ENCODE results near the gene SLPI.
A peak's percentile ranks its signal among the peaks of the same experiment; 100 is the strongest.

SLPI gene

GRCh38 chr20:45254383-45255262 lies at the start of gene SLPI:
SLPI (minus strand) TSS chr20:45254564; CDS start chr20:45254543, 21 bp downstream.
- DNase-seq (ENCODE audit: low spot score): peak; percentile 4

GRCh38 chr20:45303586-45304463 lies 49.5 kb upstream of the SLPI start:
- DNase-seq (ENCODE audit: low spot score): no peak

- DNase-seq (ENCODE audit: low spot score): no peak
These were observed 47.5 kb upstream of the SLPI start for GRCh38 chr20:45301824-45302271.

- DNase-seq (ENCODE audit: low spot score): no peak
These were observed 46.6 kb upstream of the SLPI start for GRCh38 chr20:45300961-45301360.

GRCh38 chr20:45299786-45300185 lies 45.4 kb upstream of the SLPI start:
- no peak for DNase-seq (ENCODE audit: low spot score)

- DNase-seq (ENCODE audit: low spot score): no peak
These were observed 43.6 kb upstream of the SLPI start for GRCh38 chr20:45297786-45298497.

GRCh38 chr20:45294659-45295058 lies 40.3 kb upstream of the SLPI start:
- no peak for DNase-seq (ENCODE audit: low spot score)

- no peak for DNase-seq (ENCODE audit: low spot score)
These were observed 39.6 kb upstream of the SLPI start for GRCh38 chr20:45294003-45294368.

- DNase-seq (ENCODE audit: low spot score): peak; percentile 58
These were observed 39.0 kb upstream of the SLPI start for GRCh38 chr20:45293041-45294002.

- no peak for DNase-seq (ENCODE audit: low spot score)
These were observed 38.0 kb upstream of the SLPI start for GRCh38 chr20:45292343-45292742.

GRCh38 chr20:45291526-45291925 lies 37.2 kb upstream of the SLPI start:
- no peak for DNase-seq (ENCODE audit: low spot score)

- DNase-seq (ENCODE audit: low spot score): peak; percentile 68
These were observed 36.5 kb upstream of the SLPI start for GRCh38 chr20:45290677-45291355.

- no peak for DNase-seq (ENCODE audit: low spot score)
These were observed 35.7 kb upstream of the SLPI start for GRCh38 chr20:45289942-45290676.

GRCh38 chr20:45288860-45289259 lies 34.5 kb upstream of the SLPI start:
- DNase-seq (ENCODE audit: low spot score): no peak

GRCh38 chr20:45288376-45288775 lies 34.0 kb upstream of the SLPI start:
- no peak for DNase-seq (ENCODE audit: low spot score)

- no peak for DNase-seq (ENCODE audit: low spot score)
These were observed 29.2 kb upstream of the SLPI start for GRCh38 chr20:45283551-45284057.

GRCh38 chr20:45282700-45283550 lies 28.6 kb upstream of the SLPI start:
- DNase-seq (ENCODE audit: low spot score): no peak

GRCh38 chr20:45279992-45280391 lies 25.6 kb upstream of the SLPI start:
- DNase-seq (ENCODE audit: low spot score): no peak

- no peak for DNase-seq (ENCODE audit: low spot score)
These were observed 21.0 kb upstream of the SLPI start for GRCh38 chr20:45275338-45275737.

All from globus pallidus (tissue), 1 donor.